ENCODE measurements around the gene AATF.

DNA sequence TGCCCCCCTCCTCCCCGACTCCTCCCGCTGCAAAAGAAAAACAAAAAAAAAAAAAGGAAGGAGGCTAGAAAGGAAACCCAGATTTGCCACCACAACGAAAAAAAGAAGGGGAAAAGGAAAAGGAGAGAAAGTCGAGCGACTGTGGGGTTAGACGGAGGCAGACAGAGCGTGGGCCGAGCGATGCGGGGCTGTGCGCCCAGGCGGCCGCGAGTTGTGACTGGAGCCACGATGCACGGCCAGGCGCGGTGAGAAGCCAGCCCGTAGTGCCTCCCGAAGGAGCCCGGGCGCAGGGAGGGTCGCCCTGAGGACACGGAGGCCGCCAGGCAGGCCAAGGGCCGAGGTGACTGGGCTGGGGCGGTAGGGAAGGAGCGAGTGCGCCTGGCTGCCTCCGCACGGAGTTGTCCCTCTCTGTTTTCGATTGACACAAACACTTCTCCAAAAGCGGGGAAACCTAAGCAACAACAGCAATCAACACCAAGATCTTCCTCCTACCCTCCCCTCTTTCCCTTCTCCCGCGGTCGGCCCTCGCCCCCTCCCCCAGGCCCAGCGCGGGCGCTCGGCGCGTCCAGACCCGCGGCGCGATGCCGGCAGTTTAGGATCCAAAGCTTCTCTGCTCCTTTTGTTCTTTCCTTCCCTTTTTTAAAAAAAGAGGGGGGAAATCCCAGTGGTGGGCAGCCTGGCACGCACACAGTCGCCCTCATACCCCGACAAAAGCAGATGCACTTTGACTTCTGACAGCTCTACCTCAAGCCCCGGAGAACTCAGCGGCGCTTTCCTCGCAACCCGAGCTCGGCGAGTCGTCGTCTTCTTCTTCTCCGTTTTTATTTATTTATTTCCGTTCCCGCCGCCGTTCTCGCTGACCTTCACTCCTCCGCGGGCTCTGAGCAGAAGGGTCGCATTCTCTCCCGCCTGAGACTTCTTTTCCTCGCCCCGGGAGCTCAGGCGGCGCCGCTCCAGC is 11.5 kb upstream of the AATF start, which contains the start of gene LHX1:
- TF ChIP-seq CTCF (IDR thresholded peaks at IDR 0.05; ENCODE audit: control extremely low read depth in 1 of 3, insufficient read depth in 1 of 3, low read depth in 1 of 3, low read length in 3 of 3) (no peak), RFX5 (IDR thresholded peaks at IDR 0.05; ENCODE audit: borderline replicate concordance, low read depth, low read length) (no peak), POLR2A (IDR thresholded peaks at IDR 0.05; ENCODE audit: control extremely low read depth in 1 of 2, low read depth in 2 of 2, low read length in 2 of 2) (no peak), TAF1 (IDR thresholded peaks at IDR 0.05; ENCODE audit: low read depth, low read length) (no peak), NANOG (IDR thresholded peaks at IDR 0.05; ENCODE audit: insufficient read depth, low read depth, low read length, poor library complexity, severe bottlenecking) (no peak), FOSL1 (IDR thresholded peaks at IDR 0.05; ENCODE audit: insufficient read depth, low read depth, low read length) (no peak), RAD21 (IDR thresholded peaks at IDR 0.05 in 1 of 2, conservative IDR thresholded peaks at IDR 0.05 in 1 of 2; ENCODE audit: low read depth in 2 of 2, low read length in 2 of 2) (no peak), TEAD4 (IDR thresholded peaks at IDR 0.05; ENCODE audit: low read depth, low read length) (no peak), EZH2 (IDR thresholded peaks at IDR 0.05; ENCODE audit: low read depth, low read length, severe bottlenecking) (peak; percentile 76), CEBPB (IDR thresholded peaks at IDR 0.05; ENCODE audit: low read depth, low read length) (no peak), TCF12 (IDR thresholded peaks at IDR 0.05; ENCODE audit: low read depth, low read length) (0 out of 2 replicates have a peak, but pooled peaks have one; percentile 19), POLR2AphosphoS5 (IDR thresholded peaks at IDR 0.05; ENCODE audit: low read depth, low read length) (no peak), USF2 (IDR thresholded peaks at IDR 0.05; ENCODE audit: low read length) (no peak), CREB1 (IDR thresholded peaks at IDR 0.05) (no peak)

Measured in H1 (cell line).